GM12872 (cell line): ENCODE results near the gene MPPED2.

Source experiments
- TF ChIP-seq, protein P1 (sequence below): IDR thresholded peaks from 3 replicates; pipeline ENCODE4 v1.5.1; 2011; ENCODE audit warnings: low read depth, mild to moderate bottlenecking, low read length, moderate library complexity; ENCODE audit not compliant: insufficient read depth

Gene MPPED2

DNA sequence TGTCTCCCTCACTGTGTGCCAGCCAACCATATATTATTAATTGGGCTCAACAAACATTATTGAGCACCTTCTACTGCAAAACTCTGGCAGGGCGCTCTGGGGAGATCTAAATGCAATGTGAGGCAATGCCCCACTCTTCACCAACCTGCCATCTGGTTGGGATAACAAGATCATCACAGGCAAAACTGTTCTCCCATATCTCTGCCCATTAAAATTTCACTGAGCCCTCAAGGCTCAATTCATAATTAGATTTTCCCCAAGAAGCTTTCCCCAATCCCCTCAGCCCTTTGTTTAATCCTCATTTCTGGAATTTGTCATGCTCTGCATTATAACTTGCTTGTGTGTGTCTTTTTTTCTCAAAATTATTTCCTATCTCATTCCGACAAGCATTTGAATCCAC lies 156.6 kb downstream of the MPPED2 start:
- TF ChIP-seq, protein P1, sequence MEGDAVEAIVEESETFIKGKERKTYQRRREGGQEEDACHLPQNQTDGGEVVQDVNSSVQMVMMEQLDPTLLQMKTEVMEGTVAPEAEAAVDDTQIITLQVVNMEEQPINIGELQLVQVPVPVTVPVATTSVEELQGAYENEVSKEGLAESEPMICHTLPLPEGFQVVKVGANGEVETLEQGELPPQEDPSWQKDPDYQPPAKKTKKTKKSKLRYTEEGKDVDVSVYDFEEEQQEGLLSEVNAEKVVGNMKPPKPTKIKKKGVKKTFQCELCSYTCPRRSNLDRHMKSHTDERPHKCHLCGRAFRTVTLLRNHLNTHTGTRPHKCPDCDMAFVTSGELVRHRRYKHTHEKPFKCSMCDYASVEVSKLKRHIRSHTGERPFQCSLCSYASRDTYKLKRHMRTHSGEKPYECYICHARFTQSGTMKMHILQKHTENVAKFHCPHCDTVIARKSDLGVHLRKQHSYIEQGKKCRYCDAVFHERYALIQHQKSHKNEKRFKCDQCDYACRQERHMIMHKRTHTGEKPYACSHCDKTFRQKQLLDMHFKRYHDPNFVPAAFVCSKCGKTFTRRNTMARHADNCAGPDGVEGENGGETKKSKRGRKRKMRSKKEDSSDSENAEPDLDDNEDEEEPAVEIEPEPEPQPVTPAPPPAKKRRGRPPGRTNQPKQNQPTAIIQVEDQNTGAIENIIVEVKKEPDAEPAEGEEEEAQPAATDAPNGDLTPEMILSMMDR, result no peak

DNA sequence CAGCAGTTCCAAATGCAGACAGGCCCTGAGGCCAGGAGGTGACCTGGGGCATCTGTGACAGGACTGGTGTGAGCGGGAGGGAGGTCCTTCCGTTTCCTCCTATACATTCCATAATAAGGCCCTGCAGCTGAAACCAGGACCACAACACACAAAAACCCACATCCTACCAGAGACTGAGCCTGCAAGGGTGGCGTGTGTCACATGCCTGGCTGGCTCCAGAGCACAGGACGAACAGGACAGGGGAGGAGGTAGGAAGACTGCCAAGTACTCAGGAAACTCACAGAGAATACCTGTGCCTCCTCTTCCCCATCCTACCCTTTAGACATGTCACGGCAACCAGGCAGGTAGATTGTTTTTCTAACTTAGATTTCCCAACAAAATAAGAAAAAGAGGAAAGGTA lies 159.4 kb downstream of the MPPED2 start:
- TF ChIP-seq, protein P1, result no peak

DNA sequence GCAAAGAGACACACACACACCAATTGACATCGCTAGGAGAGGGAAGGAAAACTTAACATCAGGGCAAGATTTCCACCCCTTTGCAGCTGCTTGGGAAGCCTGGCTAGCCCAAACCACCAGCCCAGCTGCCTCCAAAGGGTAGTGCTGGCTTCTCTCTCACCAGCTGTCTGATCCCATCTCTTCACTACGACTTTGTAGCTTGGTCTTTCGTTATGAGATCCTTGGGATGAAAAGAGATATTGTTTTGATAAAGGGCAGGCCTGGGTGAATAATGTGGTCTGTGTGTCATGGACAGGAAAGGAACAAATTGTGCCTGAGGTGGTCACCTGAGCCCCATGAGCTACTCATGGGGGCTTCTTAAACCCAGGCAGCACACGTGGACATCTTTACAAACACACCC lies 161.3 kb downstream of the MPPED2 start:
- TF ChIP-seq, protein P1, result no peak

DNA sequence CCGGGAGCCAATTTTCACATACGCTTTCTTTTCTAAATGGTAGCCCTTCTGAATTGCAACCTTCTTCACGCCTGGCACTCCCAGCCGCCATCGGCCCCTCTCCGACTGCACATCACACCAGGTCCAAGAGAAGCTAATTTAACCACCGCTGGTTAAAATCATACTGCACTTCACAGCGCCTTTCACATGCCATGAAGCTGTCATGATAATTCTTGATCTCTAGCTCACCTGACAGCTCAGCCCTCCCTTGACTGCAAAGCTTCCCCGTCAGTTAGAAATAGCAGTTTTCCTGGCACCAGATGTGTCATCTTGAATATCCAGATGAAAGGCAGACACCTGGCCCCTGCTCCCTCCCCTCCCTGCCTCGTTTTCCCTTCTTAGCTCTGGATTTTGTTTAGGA lies 161.8 kb downstream of the MPPED2 start:
- TF ChIP-seq, protein P1, result no peak

DNA sequence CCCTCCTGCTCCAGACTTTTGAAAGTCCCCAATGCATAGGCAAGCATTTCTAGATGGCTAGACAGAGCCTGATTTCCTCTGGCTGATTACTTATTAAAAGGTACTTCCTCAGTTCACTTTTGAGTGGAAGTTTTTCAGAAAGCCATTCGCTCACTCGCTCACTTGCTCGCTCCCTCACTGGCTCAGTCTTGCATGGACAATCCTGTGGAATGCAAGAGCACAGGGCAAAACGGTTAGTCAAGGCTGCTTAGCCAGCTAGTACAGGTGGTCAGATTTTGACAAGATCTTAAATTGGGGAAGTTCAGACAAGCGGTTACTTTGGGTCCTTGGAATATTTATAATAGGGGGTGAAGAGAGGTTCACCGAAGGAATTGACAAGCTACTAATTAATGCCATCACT lies 162.3 kb downstream of the MPPED2 start:
- TF ChIP-seq, protein P1, result no peak

DNA sequence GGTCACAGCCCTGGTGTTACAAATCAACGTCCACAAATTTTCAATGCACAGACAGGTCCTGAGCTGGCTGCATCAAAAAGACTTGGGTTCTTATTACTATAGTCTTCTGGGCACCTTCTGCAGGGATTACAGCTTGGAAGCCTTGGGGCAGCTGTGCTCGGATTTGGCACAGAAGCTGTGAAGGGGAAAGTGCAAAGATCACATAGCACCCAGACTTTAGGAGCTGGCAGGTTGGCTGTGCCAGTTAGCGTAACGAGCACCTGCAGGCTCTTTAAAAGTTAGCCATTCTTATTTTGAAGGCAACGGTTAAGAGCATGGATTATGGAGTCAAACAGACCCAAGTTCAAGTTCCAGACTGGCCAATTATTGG lies 162.9 kb downstream of the MPPED2 start:
- TF ChIP-seq, protein P1, result no peak

DNA sequence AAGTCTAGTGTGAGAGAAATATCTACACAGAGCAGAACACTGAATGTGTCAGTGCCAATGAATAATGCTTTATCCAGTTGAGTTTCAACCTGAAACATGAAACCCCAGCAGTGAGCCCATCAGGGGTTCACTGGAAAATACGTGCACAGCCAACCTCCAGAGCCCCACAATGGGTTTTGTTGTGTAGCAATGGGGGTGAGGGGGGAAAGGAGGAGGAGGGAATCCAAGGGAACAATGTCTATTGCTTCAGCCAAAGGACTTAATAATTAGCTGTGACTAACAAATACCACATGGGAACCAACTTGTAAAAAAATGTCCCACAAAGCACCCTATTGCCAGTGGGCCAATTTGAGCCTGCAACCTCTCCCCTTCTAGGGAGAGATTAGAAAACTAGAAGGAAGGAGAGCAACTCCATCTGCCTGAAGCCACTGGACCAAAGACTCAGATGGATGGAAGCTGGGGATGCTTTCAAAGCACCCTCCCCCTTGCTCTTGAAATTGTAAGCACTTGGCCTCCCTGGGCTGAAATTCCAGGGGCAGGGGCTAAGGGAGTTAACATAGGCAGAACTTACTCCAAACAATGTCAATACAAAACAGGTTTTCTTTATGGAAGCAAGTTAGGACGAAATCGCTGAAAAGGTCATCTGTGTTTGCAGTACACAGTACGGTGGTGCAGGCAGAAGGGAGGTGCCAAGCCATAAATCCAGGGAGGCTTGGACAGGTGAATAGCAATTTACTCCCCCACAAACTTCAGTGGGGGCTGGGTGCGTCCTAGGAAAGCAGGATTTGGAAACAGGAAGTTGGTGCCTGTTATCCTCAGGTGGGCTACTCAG lies 163.5 kb downstream of the MPPED2 start:
- TF ChIP-seq, protein P1, result no peak
